Neural progenitor cell (in vitro differentiated cells): ENCODE results near the gene ERVK3-1.

ENCODE experiments used
- EZH2 ChIP-seq: fragments of 200-600 bp; sonication (generic); IDR thresholded peaks from 2 replicates; pipeline ENCODE4 v1.6.1; 2017; ENCODE audit warnings: antibody characterized with exemption, mild to moderate bottlenecking, moderate library complexity
- TF ChIP-seq, protein P1 (sequence below): fragments of 200-600 bp; sonication (generic); IDR thresholded peaks from 2 replicates; pipeline ENCODE4 v1.5.1; 2017; ENCODE audit warnings: antibody characterized with exemption, mild to moderate bottlenecking

DNA sequence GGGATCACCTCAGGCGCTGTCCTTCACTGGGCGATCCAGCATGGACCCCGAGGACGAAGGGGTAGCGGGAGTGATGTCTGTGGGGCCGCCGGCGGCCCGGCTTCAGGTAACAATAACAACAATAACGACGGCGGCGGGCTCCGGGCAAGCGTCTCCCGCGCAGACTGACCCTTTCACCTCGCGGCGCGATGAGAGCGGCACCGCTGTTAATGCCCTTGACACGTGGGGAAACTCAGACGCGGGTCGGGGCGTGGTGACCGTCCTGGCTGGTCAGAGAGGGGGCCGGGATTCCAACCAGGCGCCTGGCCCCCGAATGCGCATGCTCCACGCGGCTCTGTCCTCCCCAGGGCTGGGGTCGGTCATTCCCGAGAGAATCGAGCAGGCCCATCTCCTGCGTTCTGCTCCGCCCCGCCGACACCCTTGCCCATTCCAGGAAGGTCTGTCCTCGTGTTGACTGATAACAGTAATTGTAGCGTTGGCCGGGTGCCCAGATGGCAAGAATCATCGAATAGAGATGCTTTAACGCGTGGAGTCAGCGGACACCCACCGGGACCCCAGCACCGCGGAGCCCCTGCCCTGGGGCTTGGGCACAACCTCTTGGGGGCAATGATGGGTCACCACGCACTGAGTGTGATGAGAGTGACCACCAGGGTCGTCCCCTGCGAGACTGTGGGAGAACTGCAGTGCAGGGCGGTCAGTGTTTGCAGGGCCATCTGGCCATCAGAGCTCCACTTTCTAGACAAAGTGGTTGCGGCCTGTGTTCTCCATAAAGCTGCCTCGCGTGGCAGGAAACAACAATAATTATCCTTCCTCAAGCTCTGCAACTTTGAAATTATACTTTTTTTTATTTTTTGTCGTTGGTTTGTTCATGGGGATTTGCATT, 25.9 kb upstream of the ERVK3-1 start:
- TF ChIP-seq, protein P1, sequence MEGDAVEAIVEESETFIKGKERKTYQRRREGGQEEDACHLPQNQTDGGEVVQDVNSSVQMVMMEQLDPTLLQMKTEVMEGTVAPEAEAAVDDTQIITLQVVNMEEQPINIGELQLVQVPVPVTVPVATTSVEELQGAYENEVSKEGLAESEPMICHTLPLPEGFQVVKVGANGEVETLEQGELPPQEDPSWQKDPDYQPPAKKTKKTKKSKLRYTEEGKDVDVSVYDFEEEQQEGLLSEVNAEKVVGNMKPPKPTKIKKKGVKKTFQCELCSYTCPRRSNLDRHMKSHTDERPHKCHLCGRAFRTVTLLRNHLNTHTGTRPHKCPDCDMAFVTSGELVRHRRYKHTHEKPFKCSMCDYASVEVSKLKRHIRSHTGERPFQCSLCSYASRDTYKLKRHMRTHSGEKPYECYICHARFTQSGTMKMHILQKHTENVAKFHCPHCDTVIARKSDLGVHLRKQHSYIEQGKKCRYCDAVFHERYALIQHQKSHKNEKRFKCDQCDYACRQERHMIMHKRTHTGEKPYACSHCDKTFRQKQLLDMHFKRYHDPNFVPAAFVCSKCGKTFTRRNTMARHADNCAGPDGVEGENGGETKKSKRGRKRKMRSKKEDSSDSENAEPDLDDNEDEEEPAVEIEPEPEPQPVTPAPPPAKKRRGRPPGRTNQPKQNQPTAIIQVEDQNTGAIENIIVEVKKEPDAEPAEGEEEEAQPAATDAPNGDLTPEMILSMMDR, result no peak
- no peak for TF ChIP-seq EZH2
